ENCODE data around the gene C16orf86.

GRCh38 chr16:67675579-67675935 lies 8.9 kb downstream of the C16orf86 start:
- TF ChIP-seq ZNF274 (IDR thresholded peaks at IDR 0.05; ENCODE audit: low read depth, low read length) = no peak
- TF ChIP-seq, protein P1, sequence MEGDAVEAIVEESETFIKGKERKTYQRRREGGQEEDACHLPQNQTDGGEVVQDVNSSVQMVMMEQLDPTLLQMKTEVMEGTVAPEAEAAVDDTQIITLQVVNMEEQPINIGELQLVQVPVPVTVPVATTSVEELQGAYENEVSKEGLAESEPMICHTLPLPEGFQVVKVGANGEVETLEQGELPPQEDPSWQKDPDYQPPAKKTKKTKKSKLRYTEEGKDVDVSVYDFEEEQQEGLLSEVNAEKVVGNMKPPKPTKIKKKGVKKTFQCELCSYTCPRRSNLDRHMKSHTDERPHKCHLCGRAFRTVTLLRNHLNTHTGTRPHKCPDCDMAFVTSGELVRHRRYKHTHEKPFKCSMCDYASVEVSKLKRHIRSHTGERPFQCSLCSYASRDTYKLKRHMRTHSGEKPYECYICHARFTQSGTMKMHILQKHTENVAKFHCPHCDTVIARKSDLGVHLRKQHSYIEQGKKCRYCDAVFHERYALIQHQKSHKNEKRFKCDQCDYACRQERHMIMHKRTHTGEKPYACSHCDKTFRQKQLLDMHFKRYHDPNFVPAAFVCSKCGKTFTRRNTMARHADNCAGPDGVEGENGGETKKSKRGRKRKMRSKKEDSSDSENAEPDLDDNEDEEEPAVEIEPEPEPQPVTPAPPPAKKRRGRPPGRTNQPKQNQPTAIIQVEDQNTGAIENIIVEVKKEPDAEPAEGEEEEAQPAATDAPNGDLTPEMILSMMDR (IDR thresholded peaks at IDR 0.05 in 2 of 3, conservative IDR thresholded peaks at IDR 0.05 in 1 of 3; ENCODE audit: borderline replicate concordance in 1 of 3, insufficient read depth in 1 of 3, low read depth in 2 of 3, low read length in 2 of 3) = no peak
- TF ChIP-seq EZH2 (IDR thresholded peaks at IDR 0.05) = no peak
- TF ChIP-seq, protein P2, sequence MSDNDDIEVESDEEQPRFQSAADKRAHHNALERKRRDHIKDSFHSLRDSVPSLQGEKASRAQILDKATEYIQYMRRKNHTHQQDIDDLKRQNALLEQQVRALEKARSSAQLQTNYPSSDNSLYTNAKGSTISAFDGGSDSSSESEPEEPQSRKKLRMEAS (IDR thresholded peaks at IDR 0.05) = no peak
- no peak for TF ChIP-seq POLR2AphosphoS5 (IDR thresholded peaks at IDR 0.05; ENCODE audit: low read depth, low read length)
- no peak for TF ChIP-seq SRF (IDR thresholded peaks at IDR 0.05; ENCODE audit: low read depth)
- TF ChIP-seq POLR2A (IDR thresholded peaks at IDR 0.05; ENCODE audit: borderline replicate concordance, extremely low read depth, insufficient read depth, insufficient read length) = no peak

Data from HCT116 (cell line).